Stimulated activated CD4-positive, alpha-beta T cell treated with anti-CD3 and anti-CD28 coated beads, Interleukin-4, amount 100 ng/mL, for 1 hour (primary cell): ENCODE results near the gene TOGARAM2.

Experiments
- DNase-seq: peaks from one replicate; pipeline ENCODE4 v3.0.0-alpha.2; 2020

Gene TOGARAM2

DNA sequence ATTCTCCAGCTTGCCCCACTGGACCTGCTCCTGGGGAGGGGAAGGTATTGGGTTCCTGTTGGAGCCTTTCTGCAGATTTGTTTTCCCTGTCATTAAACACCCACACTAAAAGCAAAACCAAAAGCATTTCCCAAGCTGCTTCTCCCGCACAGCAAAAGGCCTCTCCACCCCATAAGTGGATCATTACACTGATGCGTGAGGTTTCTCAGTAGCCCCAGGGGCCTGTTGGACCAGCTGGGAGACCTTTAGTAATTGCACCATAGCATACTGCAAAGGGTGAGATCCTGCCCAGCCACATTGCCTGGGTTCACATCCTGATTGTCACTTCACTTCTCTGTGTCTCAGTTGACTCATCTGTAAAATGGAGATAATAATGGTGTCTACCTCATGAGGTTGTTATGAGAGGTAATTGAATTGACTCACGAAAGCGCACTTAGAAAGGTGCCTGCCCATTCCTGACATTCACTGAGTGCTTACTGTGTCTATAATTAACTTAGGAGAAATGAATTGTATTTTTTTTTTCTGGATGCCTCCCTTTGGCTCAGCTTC, 43.9 kb downstream of the TOGARAM2 start:
- DNase-seq, result no peak

DNA sequence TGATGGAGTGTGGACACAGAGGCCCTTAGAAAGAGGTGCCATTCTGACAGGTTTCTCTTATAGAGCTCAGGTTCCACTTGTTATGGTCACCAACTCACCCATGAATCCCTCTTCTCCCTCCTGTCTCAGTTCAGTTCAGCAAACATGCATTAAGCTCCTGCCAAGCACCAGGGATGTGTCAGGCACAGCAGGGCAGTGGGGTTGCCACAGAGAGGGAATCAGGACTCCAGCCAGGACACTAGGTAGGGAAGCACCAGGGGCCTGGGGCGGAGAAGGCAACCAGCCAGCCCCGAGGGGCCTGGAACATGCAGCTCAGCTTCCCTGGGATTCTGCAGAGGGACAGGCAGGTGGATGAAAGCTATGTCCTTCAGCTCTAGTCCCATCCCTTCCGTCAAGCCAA, 44.6 kb downstream of the TOGARAM2 start:
- DNase-seq, result no peak

DNA sequence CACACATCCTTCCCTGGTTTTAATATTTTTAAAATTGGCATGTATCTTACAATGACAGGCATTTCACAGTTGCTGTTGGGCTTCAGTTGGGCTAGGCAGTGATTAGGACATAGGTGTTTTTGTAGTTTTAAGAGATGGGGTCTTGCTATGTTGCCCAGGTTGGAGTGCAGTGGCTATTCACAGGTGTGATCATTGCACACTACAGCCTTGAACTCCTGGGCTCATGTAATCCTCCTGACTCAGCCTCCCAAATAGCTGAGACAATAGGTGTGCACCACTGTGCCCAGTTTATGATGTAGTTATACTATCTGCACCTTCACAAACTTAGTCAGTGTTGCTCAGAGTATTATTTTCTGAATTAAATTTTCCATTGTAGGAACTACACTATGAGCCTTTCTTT, 49.9 kb downstream of the TOGARAM2 start:
- DNase-seq, result no peak

DNA sequence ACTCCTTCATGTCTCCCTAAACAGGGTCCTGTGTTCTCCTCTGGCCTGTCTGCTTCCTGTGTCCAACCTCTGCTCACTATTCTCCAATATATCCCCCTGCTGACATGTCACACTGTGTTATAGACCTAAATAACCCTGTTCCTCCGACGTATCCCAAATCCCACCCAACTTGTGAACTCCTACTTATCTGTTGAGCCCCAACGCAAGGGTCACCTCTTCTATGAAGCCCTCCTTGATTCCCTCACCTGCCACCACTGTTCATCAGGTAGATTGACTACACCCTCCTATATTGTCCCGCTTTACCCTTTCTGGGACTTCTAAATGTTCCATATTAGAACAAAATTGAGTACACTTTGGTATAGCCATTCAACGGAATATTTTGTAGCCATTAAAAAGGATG, 51.1 kb downstream of the TOGARAM2 start:
- DNase-seq, result no peak

DNA sequence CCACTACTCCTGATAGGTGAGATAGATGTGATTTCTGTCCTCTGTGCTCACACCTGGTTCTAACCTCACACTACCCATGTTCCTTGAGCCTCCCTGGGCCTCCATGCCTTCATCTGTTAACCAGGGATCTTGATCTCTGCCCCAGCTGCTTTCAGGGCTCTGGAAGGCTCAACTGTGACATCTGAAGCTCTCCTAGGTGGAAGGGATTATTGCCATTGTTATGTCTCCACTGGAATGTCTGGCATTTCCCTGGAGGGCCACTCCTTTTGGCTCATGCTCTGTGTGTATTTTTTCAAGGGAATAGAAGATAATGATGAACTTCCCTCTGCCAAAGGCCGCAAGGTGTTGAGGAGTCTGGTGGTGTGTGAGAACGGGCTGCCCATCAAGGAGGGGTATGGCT, 52.1 kb downstream of the TOGARAM2 start:
- no peak for DNase-seq

DNA sequence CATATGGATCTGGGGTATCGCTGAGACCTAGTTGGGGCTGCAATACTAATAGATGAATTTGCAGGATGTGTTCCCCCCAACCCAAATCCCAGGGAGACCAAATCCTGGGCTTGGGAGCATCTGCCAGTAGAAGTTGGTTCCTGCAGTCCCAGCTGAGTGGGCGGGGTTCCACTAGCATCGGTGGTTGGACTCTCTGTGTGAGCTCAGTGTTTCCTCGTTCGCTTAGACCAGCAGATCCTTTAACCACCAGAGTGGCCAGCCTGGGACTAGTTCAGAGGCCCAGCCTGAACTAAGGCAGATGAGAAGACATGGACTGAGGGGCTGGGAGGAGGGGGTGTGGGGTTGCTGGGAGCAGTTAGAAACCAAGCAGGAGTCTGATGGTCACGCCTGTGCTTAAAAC, 52.6 kb downstream of the TOGARAM2 start:
- no peak for DNase-seq

DNA sequence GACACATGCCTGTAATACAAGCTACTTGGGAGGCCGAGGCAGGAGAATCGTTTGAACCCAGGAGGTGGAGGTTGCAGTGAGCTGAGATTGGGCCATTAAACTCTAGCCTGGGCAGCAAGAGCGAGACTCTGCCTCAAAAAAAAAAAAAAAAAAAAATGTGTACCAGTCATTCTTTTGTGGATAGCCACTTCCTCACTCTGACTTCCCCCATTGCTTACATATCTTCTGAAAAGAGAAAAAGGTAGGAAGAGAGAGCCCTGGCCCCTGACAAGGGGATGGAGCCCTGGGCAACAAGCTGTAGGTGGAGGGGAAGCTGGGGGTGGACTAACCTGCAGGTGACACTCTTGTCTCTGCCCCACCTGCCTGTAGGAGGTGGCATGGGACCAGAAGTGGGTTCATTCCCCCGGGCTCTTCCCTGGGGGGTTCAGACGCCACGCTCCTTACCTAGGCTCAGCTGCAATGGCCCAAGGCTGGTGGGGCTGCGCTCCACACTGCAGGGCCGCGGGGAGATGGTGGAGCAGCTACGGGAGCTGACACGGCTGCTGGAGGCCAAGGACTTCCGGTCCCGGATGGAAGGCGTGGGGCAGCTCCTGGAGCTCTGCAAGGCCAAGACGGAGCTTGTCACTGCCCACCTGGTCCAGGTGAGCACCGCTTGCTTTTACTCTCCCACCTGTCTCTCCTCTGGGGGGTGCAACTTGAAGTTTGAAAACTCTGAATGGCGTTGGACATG, 54.1 kb downstream of the TOGARAM2 start:
- DNase-seq, result no peak

DNA sequence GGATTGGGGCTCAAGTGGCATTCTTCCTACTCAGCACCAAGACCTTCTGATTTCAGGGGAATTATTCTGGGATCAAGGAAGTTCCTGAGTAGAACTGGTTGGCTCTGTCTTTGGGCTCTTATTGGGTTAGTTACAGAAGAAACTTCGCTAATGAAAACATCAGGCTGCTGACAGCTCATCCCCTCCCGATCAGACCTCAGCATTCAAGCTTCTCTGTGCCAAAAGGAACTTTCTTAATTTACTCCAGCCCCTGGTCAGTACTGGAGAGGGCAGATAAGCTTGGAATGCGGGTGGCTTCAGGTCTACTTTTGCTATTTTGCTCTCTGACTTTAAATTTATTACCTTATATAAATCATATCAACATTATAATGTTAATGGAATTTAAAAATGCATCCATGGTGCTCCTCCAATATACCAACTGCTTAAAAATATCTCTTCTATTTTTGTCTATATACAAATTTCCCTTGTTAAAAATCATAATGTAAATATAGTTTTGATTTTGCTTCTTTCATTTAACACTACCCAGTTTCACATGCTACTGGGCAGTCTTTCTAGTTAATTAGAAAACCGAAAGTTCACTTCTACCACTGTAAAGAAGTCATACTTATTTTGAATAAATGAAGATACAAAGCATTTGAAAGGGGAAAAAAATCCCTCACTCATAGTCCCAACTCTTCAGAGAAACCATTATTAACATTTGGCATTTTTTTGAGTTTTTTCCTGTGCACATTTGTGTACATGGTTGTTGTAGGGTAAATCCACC, 58.8 kb downstream of the TOGARAM2 start:
- no peak for DNase-seq

DNA sequence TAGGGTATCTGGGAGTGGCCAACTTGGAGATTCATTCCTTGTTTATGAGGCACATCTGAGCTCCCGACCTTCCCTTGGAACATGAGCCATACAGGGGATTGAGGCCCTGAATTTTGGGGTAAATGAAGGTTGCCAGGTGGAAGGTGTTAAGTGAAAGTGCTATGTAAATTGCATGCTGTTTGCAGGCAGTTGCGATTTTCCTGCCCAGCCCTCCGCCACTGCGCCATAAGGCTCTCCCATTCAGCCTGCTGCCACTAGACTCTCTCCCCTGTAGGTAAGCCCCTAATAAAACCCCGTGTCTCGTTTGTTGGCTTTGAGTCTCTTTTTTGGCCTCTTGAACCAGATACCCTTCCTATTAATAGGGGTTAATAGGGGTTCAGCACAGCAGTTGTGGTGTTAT, 59.5 kb downstream of the TOGARAM2 start:
- no peak for DNase-seq

DNA sequence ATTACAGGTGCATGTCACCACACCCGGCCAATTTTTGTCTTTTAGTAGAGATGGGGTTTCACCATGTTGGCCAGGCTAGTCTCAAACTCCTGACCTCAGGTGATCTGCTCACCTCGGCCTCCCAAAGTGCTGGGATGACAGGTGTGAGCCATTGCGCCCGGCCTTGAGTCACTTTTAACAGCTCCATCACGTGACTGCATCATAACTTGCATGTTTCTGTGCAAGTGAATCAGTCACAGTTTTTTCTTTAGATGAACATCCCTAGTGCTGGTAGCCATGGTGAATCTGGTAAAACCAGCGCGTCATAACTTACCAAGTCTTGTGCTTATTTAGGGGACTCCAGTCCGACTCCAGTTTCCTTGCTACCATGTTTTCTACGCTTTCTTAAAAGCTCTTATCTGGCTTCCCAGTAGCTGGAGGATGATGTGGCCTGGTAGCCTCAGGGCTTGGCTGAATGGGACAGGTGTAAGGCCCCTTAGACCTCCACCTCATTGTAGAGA, 60.1 kb downstream of the TOGARAM2 start:
- DNase-seq, result no peak

DNA sequence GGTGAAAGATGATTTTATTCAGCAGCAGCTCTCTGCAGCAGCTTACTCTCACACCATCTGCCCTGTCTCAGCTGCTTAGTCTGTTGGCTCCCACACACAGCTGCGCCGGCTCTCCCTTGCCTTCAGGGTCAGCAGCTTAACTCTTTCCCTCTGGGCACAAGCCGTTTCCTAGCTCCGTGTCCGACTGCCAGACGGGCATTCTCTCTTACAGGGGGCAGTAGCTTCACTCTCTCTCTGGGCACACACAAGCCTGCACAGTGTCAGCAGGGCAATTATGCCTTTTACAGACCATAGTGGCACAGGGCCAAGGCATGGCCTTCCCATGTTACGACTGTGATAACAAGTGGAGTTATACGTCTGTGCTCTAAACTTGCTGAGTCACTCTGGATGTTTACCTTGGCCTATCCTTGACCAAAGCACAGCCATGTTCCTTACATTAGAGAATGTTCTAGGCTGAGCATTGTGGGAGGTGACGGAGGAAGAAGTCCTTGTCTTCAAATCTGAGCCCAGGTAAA, 61.5 kb downstream of the TOGARAM2 start:
- no peak for DNase-seq

DNA sequence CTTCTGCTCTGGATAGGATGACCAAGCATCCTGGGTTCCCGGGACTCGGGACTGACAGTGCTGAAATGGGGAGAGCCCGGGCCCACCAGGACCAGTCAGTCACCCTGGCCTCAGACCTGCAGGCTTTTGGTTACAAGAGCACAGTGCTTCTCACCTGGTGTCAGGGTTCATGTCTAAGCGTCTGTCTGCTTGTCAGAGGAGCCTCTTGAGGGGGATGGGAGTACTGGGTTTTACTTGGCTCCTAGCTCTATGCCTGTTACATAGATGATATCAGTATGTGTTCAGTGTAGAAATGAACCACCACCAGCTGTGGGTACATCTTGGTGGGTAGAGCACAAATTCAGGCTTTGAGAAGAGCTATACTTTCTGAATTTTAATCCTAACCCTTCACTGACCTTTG, 63.4 kb downstream of the TOGARAM2 start:
- no peak for DNase-seq

DNA sequence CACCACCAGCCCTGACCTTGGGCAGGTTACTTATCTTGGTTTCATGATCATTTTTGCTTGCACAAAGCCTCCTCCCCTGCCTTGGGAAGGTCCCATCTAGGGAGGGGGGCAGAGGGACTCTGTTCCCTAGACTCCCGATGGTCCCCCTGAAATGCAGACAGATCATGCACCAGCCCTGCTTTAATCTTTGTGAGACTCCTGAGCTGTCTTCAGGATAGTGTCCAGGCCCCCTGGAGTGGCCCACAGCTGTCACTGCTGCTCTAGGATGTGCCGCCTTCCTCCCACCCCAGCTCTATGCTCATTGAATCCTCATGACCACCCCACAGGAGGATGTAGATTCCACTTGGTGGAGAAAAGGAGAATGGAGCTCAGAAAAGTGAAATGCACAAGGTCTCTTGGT, 65.2 kb downstream of the TOGARAM2 start:
- DNase-seq, result no peak

DNA sequence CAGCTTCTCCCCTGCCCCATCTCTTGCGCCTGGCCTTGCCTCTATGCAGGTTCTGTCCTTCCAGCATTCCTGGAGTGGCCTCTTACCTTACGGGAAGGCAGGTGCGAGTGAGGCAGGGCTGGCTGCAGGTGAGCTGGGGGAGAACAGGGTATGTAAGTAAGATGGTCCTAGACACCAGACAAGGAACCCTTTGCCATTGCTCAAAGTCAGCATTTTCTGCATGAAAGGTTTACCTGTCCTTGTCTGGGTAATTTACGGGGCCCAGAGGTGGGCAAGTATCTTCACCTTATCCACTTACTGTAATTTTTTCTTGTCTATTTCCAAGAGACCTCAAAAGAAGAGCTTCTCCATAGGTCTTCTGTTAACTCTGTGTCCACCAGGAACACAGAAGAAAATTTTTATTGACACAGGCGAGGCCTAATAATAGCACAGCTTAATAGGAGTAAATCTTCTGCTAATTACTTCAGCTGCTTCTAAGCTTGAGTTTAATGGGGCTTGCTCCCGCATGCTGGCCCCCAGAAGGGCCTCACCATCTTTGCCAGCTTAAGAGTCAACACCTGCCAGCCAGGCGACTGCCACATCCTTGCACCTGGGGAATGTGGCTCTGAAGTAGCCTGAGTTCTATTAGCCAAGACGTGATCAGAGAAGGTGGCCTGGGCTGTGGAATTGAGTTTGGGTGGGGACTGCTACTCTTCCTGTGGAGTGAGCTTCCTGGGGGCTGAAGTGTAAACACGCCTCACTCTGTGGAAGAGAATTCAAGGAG, 66.2 kb downstream of the TOGARAM2 start:
- no peak for DNase-seq

DNA sequence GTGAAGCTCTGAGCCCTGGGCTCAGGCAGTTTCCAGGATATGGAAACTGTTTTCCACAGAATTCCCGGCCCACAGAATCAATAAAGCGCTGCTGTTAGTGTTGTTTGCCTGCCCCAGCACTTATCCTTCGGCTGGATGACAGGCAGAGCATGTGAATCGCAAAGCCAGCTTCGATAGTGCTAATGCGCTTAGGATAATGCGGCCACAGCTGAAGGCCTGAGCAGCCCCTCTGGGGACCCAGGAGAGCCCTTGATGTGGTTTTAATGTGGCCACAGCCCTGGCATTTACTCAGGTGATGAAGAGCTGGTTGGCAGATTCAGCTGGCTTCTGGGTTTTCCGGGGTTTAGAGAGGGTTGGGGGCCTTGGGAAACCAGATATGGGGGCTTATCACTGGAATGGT, 69.5 kb downstream of the TOGARAM2 start:
- no peak for DNase-seq

DNA sequence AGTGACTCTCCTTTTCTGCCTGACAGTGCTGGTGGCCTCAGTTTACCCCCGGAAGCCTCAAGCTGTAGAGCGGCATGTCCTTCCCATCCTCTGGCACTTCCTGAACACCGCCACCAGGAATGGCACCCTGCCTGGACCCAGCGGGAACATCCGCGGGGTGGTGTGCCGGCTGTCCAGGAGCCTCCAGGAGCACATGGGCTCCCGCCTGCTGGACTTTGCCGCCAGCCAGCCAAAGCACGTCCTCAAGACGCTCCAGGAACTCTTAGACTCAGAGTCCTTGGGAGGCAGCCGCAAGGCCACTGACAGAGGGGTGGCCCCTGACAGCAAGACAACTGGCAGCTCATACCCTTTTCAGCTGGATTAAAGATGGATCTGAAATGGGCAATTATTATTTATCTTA, 70.6 kb downstream of the TOGARAM2 start:
- no peak for DNase-seq

DNA sequence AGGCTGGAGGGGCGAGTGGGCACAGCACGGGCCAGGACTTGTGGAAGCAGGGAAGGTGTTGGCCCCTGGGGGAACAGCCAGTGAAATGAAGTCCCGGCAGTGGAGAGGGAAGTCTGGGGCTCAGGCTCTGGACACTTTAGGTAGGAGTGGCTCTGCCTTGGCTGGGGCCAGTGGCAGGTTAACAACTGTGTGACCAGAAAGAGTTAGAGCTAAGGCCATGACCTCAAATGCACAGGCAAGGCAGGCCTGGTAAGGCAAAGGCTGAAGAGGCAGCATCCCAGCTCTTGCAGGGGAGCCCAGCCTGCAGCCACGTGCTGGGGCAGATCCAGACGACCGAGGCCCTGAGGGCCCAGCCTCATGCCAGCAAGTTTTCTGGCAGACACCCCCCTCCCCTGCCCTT, 71.7 kb downstream of the TOGARAM2 start:
- DNase-seq, result no peak

DNA sequence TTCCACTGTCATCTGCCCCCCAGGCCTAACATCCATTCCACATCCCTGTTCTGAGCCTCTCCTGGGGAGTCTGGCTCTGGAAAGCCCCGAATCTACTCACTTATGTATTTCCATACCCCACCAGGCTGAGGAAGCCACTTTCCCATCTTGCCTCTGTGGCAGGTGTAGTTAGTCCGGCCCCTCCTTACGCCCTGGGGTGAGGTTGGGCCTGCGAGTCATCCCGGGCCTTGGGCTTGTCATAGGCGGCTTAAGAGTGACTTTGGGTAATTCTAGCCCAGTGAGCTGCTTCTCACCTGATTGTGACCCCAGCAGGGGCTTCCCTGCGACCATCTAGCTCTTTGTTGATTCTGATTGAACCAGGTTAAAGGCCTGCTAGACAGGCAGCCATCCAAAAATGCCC, 72.1 kb downstream of the TOGARAM2 start:
- DNase-seq, result no peak

DNA sequence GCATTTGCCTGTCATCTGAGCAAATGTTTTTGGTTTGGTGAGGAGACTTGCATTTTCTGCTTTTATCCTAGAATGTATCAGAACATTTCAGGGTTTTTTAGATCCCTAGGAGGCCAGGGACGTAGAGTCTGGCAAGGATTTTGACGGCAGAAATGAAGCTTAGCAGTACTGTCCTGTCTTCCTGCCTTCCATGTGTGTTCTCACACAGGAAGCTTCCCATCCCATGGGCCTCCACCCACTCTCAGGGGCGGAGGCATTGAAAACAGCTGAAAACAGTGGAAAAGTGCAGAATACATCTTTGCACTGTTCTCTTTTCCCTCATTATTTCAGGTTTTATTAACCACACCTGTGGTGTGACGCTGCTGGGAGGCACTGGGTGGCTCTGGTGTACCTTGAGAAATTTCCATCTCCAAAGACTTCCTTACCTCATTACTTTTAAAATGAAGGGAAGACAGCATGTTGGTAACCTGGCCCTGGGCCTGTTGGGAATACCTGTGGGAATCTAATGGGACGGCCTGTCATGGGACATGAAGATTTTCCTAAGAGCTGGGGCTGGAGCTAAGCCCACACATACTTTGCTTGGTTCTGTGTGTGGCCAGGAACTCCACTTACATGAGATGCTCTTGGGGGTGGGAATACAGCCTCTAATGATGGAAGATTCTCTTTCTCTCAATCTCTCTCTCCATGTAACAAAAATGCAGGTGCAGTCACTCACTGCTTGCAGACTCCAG, 72.7 kb downstream of the TOGARAM2 start:
- DNase-seq, result no peak

DNA sequence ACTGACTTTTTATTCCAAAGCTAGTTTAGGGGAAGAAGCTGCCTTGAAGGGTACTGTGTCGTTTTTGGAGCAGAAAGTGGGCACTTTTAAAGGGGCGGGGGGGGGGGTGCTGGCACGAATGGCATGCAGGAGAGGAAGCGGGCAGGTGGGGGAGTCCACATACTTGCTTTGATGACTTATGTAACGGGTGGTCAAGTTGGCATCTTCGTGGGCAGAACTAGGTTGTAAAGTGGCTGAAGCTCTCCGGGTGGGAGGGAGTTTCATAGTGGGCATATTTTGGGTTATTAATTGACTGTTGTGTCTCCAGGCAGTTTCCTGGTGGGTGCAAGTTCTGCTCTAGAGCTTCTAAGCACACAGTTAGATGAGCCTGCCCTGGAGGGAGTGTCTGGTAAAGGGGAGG, 73.3 kb downstream of the TOGARAM2 start:
- DNase-seq, result no peak

DNA sequence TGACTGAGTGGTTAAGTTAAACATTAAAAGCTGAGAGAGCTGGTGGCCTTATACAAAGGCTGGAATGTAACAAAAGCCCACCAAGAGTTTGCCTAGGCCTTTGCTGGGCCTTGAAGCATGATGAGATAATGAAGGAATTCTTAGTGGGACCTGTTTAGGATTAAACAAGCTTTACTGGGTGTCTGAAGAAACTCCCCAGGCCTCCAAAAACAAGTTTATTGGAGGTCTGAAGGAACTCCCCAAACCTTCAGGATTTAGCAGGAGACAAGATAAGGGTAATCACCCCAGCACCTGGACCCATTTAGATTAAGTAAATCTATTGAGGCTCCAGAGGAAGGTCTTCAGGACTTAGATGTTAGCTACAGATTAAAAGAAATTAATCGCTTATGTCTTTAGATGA, 74.5 kb downstream of the TOGARAM2 start:
- DNase-seq, result no peak

DNA sequence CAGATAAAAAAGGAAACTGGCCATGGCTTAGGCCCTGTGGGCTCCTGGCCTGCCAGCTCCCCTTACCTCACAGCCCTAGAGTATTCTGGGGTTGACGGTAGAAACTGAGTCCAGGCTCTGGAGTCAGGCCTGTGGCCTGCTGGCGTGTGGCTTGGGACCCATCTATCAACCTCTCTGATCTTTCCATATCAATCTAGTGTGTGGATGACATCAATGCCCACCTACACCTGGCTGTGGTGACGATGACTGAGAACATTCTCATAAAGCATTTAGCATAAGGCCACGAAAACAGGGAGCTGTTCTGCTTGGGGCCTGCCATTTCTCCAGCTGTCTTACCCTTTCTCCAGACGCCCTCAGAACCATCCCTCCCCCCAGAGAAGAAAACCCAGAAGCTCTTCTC, 75.4 kb downstream of the TOGARAM2 start:
- no peak for DNase-seq

DNA sequence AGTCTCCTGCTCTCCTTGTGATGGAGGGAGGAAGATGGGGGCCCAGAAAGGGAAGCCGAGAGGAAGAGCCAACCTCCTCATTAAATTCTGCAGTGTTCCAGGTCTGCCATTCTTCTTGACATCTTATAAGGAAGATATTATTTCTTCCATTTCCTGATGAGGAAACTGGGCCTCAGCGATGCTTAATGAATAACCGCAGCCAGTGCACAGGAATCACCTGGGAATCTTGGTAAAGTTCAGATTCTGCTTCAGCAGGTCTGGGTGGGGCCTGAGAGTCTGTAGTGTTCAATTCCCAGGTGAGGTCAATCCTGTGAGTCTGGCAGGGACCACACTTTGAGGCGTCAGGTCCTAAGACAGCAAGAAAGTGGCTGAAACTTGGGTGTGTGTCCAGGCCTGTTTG, 75.9 kb downstream of the TOGARAM2 start:
- DNase-seq, result no peak
